Gastroesophageal sphincter (tissue), 4 donors: Measurements from ENCODE around the gene CACNA1E. TPM values are rescaled to one million over a fixed set of nuclear protein-coding genes. Genes with fewer than 3 reads are reported as not detected.

Experiments
- ATAC-seq: fragments of 150-250 bp; one replicate; pipeline ENCODE4 v1.9.1; 2016; ENCODE audit warnings: mild to moderate bottlenecking, moderate library complexity
- H3K27ac ChIP-seq, 4 donors: fragments of 200-600 bp; sonication (generic) in 3 of 4; 1 replicate in 3 of 4; 2 replicates in 1 of 4; pipeline ENCODE4 v1.5.1; 2016 to 2019
- H3K27me3 ChIP-seq: fragments of 200-600 bp; sonication (generic); one replicate; pipeline ENCODE4 v1.5.1; 2019
- H3K36me3 ChIP-seq, 2 donors: fragments of 200-600 bp; sonication (generic); one replicate each; pipeline ENCODE4 v1.5.1; 2019; ENCODE audit warnings: control low read depth in 1 of 2
- H3K4me1 ChIP-seq, 3 donors: fragments of 200-600 bp; sonication (generic); 1 replicate in 2 of 3; 2 replicates in 1 of 3; pipeline ENCODE4 v1.5.1; 2016 to 2019; ENCODE audit warnings: control low read depth in 2 of 3
- H3K4me3 ChIP-seq, 2 donors: fragments of 200-600 bp; sonication (generic); one replicate each; pipeline ENCODE4 v1.5.1; 2019; ENCODE audit warnings: mild to moderate bottlenecking in 1 of 2, moderate library complexity in 1 of 2
- H3K9me3 ChIP-seq, 3 donors: fragments of 200-600 bp; sonication (generic); one replicate each; pipeline ENCODE4 v1.5.1; 2017 to 2019; ENCODE audit warnings: control low read depth in 2 of 3
- CTCF ChIP-seq, 4 experiments: fragments of 200-600 bp in 2 of 4; fragments of 450-650 bp in 2 of 4; sonication (generic) in 1 of 4; IDR thresholded peaks; one replicate each; pipeline ENCODE4 v1.5.1; 2017 to 2019; ENCODE audit warnings: antibody characterized with exemption in 4 of 4, mild to moderate bottlenecking in 2 of 4, moderate library complexity in 2 of 4
- EP300 ChIP-seq: sonication (generic); formaldehyde crosslinking; IDR thresholded peaks from one replicate; pipeline ENCODE4 v1.6.1; 2017; ENCODE audit warnings: antibody characterized with exemption, mild to moderate bottlenecking
- POLR2A ChIP-seq, 2 donors: fragments of 450-650 bp; IDR thresholded peaks; one replicate each; pipeline ENCODE4 v1.6.1; 2017; ENCODE audit warnings: antibody characterized with exemption in 2 of 2, mild to moderate bottlenecking in 2 of 2, moderate library complexity in 1 of 2
- POLR2AphosphoS5 ChIP-seq: sonication (generic); formaldehyde crosslinking; IDR thresholded peaks from one replicate; pipeline ENCODE4 v1.6.1; 2017; ENCODE audit warnings: antibody characterized with exemption
- WGBS, 2 donors: methylation state at CpG; one replicate each; pipeline ENCODE4 v1.1.5; 2018; ENCODE audit warnings: low coverage in 1 of 2; 5-methylcytosine and 5-hydroxymethylcytosine counted together
- total RNA-seq, 4 donors: library from RNA; depleted of rRNA; stranded (reverse); fragments of >200 nt; gene quantifications; one replicate each; pipeline ENCODE4 v1.1.0, GENCODE V29; 2016

The CACNA1E gene
- total RNA-seq, 4 donors from 2014 or later = 0.13 to 0.23 (median 0.16) TPM

- Histone ChIP-seq H3K4me1 (no peaks in the 10 kb centered on the region), H3K36me3 (no peaks in the 10 kb centered on the region), H3K27ac (no peak overlapping the region), H3K27me3 (no peaks in the 10 kb centered on the region), H3K4me3 (no peak overlapping the region), H3K9me3 (no peaks in the 10 kb centered on the region)
- WGBS, 2 donors = 75 to 100% methylated on average over 1 to 2 of the region's 3 CpGs
- ATAC-seq = no peak
- TF ChIP-seq POLR2AphosphoS5 = no peak
Measured at GRCh38 chr1:181802466-181802865, 319.1 kb downstream of the CACNA1E start.

- Histone ChIP-seq H3K4me1 (no peaks in the 10 kb centered on the region), H3K9me3 (no peaks in the 10 kb centered on the region), H3K36me3 (no peaks in the 10 kb centered on the region), H3K4me3 (no peak overlapping the region), H3K27me3 (no peaks in the 10 kb centered on the region), H3K27ac (no peak overlapping the region)
- no peak for ATAC-seq
- 89% methylated on average over 3 of the region's 3 CpGs; no CpG with 5 or more reads in 1 of the 2 donors for WGBS, 2 donors
- no peak for TF ChIP-seq EP300
- TF ChIP-seq POLR2A (IDR thresholded peaks at IDR 0.05) = no peak
- TF ChIP-seq POLR2AphosphoS5 = no peak
- TF ChIP-seq CTCF (IDR thresholded peaks at IDR 0.05) = no peak
Measured at GRCh38 chr1:181803421-181803820, 320.1 kb downstream of the CACNA1E start.

GRCh38 chr1:181804989-181805388 is 321.7 kb downstream of the CACNA1E start:
- TF ChIP-seq POLR2A (IDR thresholded peaks at IDR 0.05) (no peak), CTCF (IDR thresholded peaks at IDR 0.05) (no peak), POLR2AphosphoS5 (no peak), EP300 (no peak)
- Histone ChIP-seq H3K4me3 (no peak overlapping the region), H3K9me3 (no peaks in the 10 kb centered on the region), H3K4me1 (no peaks in the 10 kb centered on the region), H3K36me3 (no peaks in the 10 kb centered on the region), H3K27me3 (no peaks in the 10 kb centered on the region), H3K27ac (no peak overlapping the region)
- WGBS, 2 donors = 63 to 65% methylated on average over 2 of the region's 2 CpGs
- ATAC-seq = no peak

- H3K27ac ChIP-seq = no peak overlapping the region
- H3K36me3 ChIP-seq = no peaks in the 10 kb centered on the region
- ATAC-seq = no peak
- no peaks in the 10 kb centered on the region for H3K9me3 ChIP-seq
- no peaks in the 10 kb centered on the region for H3K4me1 ChIP-seq
- 40 to 90% methylated on average over 2 of the region's 2 CpGs for WGBS, 2 donors
- H3K27me3 ChIP-seq = peaks cover 5% of the 10 kb centered on the region
- no peak overlapping the region for H3K4me3 ChIP-seq
- no peak for TF ChIP-seq POLR2AphosphoS5
- TF ChIP-seq POLR2A (IDR thresholded peaks at IDR 0.05) = no peak
- no peak for TF ChIP-seq EP300
- no peak for TF ChIP-seq CTCF (IDR thresholded peaks at IDR 0.05)
Measured at GRCh38 chr1:181806746-181807145, 323.4 kb downstream of the CACNA1E start.

- 71 to 84% methylated on average over 3 to 4 of the region's 4 CpGs for WGBS, 2 donors
- no peak for TF ChIP-seq POLR2AphosphoS5
- no peak for TF ChIP-seq EP300
- no peak for TF ChIP-seq POLR2A (IDR thresholded peaks at IDR 0.05)
- TF ChIP-seq CTCF (IDR thresholded peaks at IDR 0.05) = no peak
- H3K36me3 ChIP-seq = no peaks in the 10 kb centered on the region
- H3K27me3 ChIP-seq = peaks cover 5% of the 10 kb centered on the region
- no peaks in the 10 kb centered on the region for H3K9me3 ChIP-seq
- H3K27ac ChIP-seq = no peak overlapping the region
- ATAC-seq = no peak
- no peaks in the 10 kb centered on the region for H3K4me1 ChIP-seq
- H3K4me3 ChIP-seq = no peak overlapping the region
Measured at GRCh38 chr1:181807251-181807650, 323.9 kb downstream of the CACNA1E start.
